DMS 273 (cell line): ENCODE measurements around the gene RASGRP3.
A peak's percentile ranks its signal among the peaks of the same experiment; 100 is the strongest.

Experiments
- DNase-seq: peaks from one replicate; lab custom pipeline; 2025; ENCODE audit not compliant: unreplicated experiment; lab: John Stamatoyannopoulos, UW

The RASGRP3 gene

DNA sequence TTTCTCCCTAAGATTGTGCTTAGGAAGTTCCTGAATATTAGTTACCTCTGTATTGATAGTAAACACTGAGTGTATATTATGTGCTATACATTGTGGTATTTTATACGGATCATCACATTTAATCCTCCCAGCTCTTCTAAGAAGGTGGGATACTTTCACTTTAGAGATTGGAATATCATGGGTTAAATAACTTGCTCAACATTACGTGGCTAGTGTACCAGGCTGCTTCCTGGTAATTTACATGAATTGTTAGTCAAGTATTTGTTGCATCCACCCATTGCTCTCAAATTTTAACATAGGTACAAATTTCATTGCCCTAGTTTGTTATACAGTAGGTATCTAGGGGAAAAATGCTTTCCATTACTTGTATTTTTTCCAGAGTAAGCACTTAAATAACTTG, 101.2 kb downstream of the RASGRP3 start:
- DNase-seq = no peak

DNA sequence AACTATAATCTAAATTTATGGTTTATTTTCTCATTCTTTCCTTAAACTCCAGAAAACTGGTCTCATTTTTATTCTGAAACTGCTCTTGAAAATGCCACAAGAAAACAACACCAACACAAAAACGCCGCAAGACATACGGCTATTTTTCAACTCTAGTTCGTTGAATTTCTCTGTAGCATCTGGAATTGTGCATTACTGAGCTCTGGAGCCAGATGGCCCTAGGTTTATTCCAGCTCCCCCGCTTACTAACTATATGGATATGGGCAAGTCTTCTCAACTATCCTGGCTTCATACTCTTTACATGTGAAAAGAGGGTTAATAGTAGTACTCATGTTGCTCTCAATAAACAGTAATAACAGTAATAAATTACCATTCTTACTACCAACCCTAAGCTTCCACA, 102.8 kb downstream of the RASGRP3 start:
- peak; percentile 70 for DNase-seq

DNA sequence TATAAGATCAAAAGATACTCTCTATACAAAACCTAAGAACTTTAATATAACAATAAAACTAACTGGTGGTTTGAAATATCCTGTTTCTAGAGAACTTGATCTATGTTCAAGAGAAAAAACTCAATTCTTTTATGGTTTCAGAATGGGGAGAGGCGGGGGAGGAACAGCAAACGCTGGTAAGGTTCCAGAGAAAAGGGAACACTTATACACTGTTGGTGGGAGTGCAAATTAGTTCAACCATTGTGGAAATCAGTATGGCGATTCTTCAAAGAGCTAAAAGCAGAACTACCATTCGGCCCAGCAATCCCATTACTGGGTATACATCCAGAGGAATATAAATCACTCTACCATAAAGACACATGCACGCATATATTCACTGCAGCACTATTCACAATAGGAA, 105.4 kb downstream of the RASGRP3 start:
- DNase-seq = no peak

DNA sequence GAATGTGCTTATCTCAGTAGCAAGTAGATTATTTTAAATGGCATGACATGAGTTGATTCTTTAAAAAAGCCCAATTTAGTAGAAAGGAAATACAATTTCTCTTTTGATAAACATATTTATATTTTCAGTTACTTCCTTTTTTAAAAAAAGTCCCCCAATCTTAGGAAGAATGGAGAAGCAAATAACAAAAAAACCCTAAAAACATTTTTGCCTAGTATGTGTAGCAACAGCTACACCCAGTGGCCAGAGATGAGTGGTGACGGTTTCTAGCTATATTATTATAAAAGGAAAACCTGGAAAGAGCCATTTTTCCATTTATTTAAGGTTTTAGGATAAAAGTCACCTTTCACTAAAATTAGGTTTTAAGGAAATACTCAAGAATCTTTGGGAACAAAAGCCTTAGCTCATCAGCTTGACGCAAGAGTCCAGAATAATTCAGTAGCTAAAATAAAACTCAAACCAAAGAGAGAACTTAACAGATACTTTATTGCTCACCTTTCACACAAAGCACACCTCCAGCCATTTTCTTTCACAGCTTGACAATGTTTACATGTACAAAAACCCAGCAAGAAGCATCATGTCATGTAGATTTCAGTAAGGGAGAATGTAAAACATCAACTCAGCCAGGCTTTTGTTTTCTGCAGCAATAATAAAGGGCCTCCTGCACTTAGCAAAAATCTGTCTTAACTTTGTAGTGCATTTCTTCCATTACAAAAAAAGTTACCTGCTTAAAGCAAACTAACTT, 106.9 kb downstream of the RASGRP3 start:
- peak; percentile 58 for DNase-seq

DNA sequence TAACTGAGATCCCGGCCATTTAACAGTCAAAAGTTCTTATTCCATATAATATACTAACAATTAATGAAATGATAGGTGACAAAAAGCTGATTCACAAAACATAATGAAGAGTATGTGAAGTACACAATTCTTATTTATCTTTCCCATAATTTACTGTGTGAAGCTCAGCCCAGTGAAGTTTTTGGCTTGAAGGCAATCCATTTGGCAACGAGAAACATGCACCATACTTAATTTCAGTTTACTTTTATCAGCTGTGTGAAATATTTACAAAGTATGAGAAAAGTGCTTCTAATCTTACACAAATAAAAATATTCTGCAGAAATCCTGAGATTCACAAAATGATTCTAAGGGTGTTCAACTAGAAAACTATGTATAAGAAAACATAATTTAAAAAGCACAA, 110.3 kb downstream of the RASGRP3 start:
- no peak for DNase-seq

DNA sequence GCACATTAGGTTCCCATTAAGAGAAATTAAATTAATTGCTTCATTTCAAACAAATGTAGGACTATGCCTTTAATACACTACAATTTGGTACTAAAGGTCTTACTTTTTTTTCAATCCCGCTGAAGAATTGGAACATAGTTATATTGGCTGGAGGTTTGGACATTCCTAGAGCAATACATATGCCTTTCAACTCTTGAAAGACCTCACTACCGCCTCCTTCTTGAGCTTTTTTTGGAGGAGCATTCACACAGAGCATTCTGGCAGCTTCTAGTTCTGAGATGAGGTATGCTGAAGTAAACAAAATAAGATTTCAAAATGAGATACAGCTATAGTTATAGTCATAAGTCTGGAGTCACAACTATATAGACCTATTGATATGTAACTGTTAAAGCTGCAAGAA, 111.8 kb downstream of the RASGRP3 start:
- DNase-seq = no peak

DNA sequence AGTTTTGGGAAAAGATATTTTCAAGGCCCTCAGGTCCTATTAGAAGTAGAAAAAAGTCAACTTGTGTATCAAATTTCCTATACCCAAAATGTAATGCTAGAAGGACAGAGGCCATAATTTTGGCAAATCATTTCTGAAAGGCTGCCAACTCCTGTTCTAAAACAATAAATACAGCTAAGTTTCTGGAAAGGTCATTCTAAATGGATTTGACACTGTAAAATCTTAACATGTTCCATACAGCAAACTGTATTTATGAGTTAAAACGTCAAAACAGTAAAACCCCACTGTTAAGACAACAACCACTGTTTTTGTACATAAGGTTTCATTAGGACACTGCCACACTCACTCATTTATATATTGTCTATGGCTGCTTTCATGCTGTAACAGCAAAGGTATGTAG, 113.0 kb downstream of the RASGRP3 start:
- peak; percentile 12 for DNase-seq

DNA sequence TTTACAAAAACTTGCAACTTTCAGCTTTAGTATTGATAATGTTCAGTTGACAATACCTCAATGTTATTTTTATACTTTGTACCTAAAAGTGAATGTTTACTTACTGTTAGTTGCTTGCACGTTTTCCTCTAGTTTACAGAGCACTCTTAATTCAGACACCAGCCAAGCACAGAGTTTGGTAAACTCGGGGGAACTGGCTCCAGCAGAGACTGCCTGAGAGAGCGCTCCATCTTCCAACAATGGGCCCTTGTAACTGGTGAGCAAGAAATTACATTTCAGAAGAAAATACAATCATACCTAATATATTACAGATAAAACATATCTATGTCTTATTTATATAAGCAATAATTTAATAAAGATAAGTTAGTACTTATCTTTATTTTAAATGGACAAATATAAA, 118.9 kb downstream of the RASGRP3 start:
- DNase-seq = no peak

DNA sequence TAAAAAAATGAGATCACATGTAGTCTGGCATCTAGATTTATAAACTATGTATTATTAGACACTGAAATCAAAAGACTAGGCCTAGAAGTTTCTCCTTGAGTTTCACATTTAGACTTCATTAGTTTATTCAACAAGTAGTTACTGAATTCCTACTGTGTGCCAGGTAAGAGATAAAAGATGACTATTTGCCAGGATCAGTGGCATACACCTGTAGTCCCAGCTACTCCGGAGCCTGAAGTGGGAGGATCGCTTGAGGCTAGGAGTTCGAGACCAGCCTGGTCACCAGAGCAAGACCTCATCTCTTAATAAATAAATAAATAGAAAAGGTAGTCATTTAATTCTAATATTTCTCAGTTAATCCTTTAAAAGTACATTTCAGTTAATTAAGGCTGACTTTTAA, 120.6 kb downstream of the RASGRP3 start:
- DNase-seq = no peak

DNA sequence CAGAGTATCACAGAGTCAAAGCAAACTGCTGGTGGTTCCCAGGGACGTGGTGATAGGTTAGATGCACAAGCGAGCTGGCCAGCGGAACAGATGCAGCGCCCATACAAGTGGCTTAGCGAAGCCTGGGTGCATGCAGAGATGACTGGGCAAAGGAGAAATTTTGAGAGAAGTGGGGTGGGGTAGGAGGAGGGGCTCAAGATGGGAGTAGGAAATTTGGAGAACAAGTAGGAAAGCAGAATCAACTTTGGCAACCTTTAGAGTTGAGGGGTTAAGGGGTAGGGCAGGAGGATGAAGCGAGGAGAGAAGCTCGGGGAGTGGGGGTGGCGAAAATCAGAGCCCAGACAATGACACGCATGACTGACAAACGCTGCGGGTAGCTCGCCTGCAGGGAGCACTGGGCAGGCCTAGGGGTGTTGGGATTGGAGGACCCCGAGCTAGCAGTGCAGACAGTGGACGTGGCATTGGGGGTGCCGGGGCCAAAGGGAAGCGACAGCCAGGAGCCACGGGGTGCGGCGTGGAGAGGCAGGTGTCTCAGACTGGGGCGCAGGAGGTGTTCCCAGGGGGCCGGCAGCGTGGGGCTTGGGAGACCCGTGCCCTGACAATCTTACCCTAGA, 122.2 kb downstream of the RASGRP3 start:
- DNase-seq = peak; percentile 73

DNA sequence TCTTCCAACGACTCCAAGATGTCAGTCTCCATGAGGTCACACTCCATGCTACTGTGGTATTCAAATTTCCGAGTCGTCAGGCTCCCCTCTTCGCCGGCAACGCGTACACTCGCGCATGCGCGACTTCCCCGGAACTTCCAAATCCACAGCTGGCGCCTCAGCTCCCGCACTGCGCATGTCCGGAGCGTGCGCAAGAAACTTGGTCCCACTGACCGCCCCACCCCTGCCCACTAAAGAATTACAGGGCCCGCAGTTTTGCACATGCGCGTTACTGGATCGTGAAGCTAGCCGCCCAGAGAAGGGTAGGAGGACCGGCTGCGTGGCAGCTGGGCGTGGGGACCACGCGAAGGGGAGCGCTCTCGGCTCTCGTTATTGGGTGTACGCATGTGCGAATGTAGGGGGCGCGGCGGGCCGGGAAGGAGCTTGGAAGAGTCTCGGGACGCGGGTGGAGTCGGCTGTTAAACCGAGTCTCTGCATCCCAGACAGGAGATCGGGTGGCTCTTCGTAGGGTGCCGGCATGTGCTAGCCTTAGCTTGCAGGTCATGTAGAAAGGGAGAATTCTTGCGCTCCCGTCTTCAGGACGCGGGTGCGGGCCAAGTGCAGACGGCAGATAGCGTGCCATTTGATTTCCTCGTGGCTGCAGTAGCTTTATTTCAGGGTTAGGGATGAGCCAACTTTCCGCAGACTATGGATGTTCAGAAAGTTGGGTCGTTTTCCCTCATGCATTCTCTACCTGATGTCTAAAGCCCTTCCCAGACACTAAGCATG, 122.9 kb downstream of the RASGRP3 start, which contains the start of gene FAM98A:
TSS of gene FAM98A (minus strand) at position 125 of the 768 bp plus-strand sequence. CDS start at position 47, 78 bp downstream.
- peak; percentile 100 for DNase-seq

DNA sequence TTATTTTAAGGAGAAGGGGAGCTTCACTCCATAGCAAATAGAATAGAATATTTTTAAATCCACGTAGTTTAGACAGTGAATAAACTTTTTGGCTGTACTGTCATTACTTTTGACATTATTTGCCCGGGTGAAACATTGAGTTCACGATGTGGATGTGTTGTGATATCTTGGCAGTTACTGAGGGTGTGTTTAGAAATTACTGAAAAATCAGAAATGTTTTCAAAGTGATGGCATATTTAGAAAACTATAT, 123.4 kb downstream of the RASGRP3 start:
- DNase-seq = no peak

DNA sequence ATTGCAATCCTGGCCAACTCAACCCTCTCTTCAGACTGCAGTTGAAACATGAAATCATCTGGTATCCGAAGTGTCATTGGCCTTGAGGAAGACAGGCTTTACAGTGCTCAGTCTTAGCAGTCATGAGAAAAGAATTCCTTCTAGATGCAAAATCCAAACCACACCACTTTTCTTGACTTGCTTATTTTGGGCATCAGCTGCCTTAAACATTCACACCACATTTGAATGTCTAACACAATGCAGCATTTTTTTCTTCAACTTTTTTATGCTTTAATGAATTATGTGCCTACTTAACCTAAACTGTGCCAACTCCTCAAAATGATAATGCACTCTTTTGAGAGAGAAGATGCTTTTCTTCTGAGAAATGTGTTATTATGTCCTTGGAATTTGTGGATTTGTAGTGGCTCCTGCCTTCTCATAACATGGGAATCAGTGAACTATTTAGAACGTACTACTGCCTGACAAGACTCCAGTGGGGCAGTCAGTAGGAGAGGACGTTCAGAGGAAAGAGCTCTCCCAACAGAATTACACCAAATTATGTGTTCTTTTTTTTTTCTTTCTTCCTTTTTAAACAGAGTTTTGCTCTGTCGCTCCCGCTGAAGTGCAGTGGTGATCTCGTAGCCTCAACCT, 125.9 kb downstream of the RASGRP3 start:
- DNase-seq = no peak

DNA sequence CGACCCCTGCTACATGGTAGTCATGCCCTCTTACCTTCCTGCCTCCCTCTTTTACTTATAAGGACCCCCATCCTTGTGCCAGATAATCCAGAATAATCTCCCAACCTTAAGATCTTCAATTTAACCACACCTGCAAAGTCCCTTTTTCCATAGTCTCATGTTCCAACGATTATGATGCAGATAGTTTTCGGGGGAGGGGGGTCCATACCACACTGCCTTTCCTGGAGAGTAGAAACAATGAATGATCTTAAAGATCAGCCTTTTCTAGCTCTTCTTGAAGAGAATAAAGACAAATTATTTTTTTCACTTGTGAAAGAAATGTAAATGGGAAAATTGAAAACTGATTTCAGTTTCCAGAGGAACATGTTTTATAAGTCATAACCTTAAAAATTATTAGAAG, 127.0 kb downstream of the RASGRP3 start:
- DNase-seq = no peak

DNA sequence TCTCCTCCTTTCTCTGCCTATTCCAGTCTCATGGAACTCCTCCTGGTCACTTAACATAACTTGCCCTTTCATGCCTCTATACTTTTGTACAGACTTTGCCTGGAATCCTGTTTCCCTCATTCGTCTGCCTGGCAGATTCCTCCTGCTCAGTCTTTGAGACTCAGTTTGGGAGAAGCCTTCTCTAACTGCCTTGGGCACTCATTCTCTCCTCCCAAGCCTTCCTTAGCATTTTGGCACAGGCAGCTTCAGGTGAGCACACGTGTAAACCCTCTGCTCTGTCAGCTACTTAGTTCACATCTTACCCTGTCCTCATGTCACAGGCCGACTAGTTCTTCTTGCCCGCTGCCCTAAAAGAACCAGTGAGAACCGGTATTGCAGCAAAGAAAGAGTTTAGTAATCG, 128.6 kb downstream of the RASGRP3 start:
- DNase-seq = no peak

DNA sequence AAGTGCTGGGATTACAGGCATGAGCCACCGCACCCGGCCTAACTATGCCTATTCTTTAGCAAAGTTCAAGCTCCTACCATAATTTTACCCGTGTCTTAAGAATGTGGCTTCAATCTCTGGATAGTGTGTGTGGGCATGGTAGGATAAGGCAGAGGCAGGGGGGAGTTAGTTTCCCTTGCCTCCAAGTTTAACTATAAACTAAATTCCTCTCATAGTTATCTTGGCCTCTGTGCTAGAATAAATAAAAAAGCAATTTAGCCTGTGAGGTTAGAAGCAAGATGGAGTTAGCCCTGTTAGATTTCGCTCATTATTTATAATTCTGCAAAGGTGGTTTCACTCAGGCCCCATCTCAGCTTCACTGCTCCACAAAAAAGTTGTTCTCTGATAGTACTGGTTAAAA, 129.7 kb downstream of the RASGRP3 start:
- no peak for DNase-seq

DNA sequence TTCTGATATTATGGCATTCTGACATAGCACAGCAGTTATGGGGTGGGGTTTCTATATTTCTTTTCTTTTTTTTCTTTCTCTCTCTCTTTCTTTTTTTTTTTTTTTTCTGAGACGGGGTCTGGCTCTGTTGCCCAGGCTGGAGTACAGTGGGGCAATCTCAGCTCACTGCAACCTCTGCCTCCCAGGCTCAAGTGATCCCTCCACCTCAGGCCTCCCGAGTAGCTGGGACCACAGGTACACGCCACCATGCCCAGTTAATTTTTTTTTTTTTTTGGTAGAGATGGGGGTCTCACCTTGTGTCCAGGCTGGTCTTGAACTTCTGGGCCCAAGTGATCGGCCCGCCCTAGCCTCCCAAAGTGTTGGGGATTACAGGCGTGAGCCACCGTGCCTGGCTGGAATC, 130.2 kb downstream of the RASGRP3 start:
- no peak for DNase-seq

DNA sequence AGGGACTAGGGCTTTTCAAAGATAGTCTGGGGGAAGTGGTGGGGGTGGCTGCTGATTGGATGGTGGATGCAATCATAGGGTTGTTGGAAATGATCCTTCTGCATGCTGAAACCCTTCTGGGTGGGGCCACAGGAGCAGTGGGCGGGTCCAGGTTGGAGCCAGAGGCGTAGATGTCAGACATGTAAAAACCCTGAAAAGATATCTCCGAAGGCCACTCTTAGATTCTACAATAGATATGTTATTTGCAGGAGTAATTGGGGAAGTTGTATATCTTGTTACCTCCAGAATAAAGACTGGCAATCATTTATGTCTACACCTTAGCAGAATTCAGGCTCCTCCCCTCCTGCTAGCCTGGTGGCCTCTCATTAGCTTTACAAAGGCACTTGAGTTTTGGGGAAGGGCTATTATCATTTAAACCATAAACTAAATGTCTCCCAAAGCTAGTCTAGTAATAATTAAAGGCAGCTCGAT, 130.8 kb downstream of the RASGRP3 start:
- no peak for DNase-seq

DNA sequence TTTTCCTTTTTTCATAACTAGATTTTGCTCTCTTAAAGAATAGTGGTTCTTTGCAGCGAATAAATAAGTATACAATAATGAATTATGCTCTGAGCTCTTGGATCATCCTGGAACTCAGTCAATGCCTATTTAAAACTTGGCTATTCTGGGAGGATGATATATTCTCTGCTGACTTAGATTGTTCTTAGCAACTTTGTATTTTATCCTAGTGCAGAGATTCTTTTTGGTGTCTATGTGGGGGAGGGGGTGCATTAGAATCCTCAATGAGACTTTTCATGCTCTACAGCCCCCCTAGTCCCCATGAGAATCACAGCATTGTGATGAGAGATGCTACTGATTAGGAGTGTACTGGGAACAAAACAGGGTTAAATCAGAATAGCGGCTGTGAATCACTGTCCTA, 131.5 kb downstream of the RASGRP3 start:
- no peak for DNase-seq

DNA sequence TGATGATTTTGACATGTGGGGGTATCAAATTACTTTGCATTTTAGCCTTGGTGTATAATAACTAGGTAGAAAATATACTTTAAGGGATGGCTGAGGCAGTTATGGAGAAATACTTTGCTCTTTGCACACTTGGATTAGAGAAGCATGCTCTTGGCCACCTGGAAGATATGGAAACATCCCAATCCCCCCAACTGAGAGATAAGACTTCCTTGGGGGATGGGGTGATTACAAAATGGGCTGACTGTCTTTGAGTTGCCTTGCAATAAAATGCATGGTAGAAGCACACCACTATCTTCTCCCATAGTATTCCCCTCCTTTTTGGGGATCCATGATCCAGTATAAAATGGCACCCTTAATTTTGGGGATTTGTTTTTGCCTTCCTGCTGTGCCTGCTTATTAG, 137.7 kb downstream of the RASGRP3 start:
- no peak for DNase-seq
